OCI-LY1 (cell line): Measurements from ENCODE around the gene CCDC85C.

Experiments
- H2AFZ ChIP-seq: fragments of 200-600 bp; sonication (generic), shearing (Covaris generic); 2 replicates; pipeline ENCODE4 v1.6.0; 2014; ENCODE audit warnings: antibody characterized with exemption, mild to moderate bottlenecking, low read length
- H3F3A ChIP-seq: fragments of 200-600 bp; sonication (generic), shearing (Covaris generic); 2 replicates; pipeline ENCODE4 v1.6.0; 2014; ENCODE audit warnings: mild to moderate bottlenecking, antibody characterized with exemption, low read length, moderate library complexity; ENCODE audit not compliant: insufficient read depth
- H3K27ac ChIP-seq: fragments of 200-600 bp; sonication (generic); 2 replicates; pipeline ENCODE4 v1.5.1; 2014; ENCODE audit warnings: low read length, mixed run types, mild to moderate bottlenecking, low read depth; ENCODE audit not compliant: poor library complexity, severe bottlenecking
- H3K27me3 ChIP-seq: fragments of 200-600 bp; sonication (generic); 2 replicates; pipeline ENCODE4 v1.6.0; 2014; ENCODE audit warnings: antibody characterized with exemption, mild to moderate bottlenecking, low read length, moderate library complexity; ENCODE audit not compliant: insufficient read depth
- H3K36me3 ChIP-seq: fragments of 200-600 bp; sonication (generic); 2 replicates; pipeline ENCODE4 v1.6.1; 2014; ENCODE audit warnings: mild to moderate bottlenecking, antibody characterized with exemption, low read length, moderate library complexity, mixed read lengths; ENCODE audit not compliant: insufficient read depth
- H3K4me1 ChIP-seq: fragments of 200-600 bp; sonication (generic); 2 replicates; pipeline ENCODE4 v1.5.1; 2014; ENCODE audit warnings: mild to moderate bottlenecking, low read length, moderate library complexity; ENCODE audit not compliant: insufficient read depth, severe bottlenecking
- H3K4me2 ChIP-seq: fragments of 200-600 bp; sonication (generic), shearing (Covaris generic); 2 replicates; pipeline ENCODE4 v1.6.1; 2014; ENCODE audit warnings: low read length
- H3K4me3 ChIP-seq: fragments of 200-600 bp; sonication (generic); 2 replicates; pipeline ENCODE4 v1.5.1; 2014; ENCODE audit warnings: low read length, low read depth, mild to moderate bottlenecking, mixed read lengths; ENCODE audit not compliant: poor library complexity, severe bottlenecking
- H3K79me2 ChIP-seq: fragments of 200-600 bp; shearing (Covaris generic); 2 replicates; pipeline ENCODE4 v1.6.1; 2016; ENCODE audit warnings: mixed run types, low read length, mixed read lengths; ENCODE audit not compliant: insufficient read depth
- H3K9ac ChIP-seq: fragments of 200-600 bp; sonication (generic), shearing (Covaris generic); 2 replicates; pipeline ENCODE4 v1.6.1; 2014; ENCODE audit warnings: mild to moderate bottlenecking, low read length, mixed read lengths
- H3K9me2 ChIP-seq: fragments of 200-600 bp; sonication (generic), shearing (Covaris generic); 2 replicates; pipeline ENCODE4 v1.6.1; 2014; ENCODE audit warnings: low read depth, mild to moderate bottlenecking, low read length, mixed read lengths
- H3K9me3 ChIP-seq: fragments of 200-600 bp; shearing (Covaris generic); 2 replicates; pipeline ENCODE4 v1.6.1; 2014; ENCODE audit warnings: low read length, mixed read lengths
- H4K20me1 ChIP-seq: fragments of 200-600 bp; sonication (generic), shearing (Covaris generic); 2 replicates; pipeline ENCODE4 v1.6.0; 2016; ENCODE audit warnings: mild to moderate bottlenecking, low read length; ENCODE audit not compliant: insufficient read depth
- EZH2 ChIP-seq: fragments of 200-600 bp; sonication (generic), shearing (Covaris generic); IDR thresholded peaks from 2 replicates; pipeline ENCODE4 v1.8.0; 2017; ENCODE audit warnings: borderline replicate concordance, mixed run types, mild to moderate bottlenecking, antibody characterized with exemption, low read length, moderate library complexity, mixed read lengths
- TF ChIP-seq, protein P1 (sequence below): fragments of 200-600 bp; sonication (generic), shearing (Covaris generic); IDR thresholded peaks from 2 replicates; pipeline ENCODE4 v1.5.1; 2017; ENCODE audit warnings: mild to moderate bottlenecking, antibody characterized with exemption, low read length, moderate library complexity, mixed read lengths

The CCDC85C gene

DNA sequence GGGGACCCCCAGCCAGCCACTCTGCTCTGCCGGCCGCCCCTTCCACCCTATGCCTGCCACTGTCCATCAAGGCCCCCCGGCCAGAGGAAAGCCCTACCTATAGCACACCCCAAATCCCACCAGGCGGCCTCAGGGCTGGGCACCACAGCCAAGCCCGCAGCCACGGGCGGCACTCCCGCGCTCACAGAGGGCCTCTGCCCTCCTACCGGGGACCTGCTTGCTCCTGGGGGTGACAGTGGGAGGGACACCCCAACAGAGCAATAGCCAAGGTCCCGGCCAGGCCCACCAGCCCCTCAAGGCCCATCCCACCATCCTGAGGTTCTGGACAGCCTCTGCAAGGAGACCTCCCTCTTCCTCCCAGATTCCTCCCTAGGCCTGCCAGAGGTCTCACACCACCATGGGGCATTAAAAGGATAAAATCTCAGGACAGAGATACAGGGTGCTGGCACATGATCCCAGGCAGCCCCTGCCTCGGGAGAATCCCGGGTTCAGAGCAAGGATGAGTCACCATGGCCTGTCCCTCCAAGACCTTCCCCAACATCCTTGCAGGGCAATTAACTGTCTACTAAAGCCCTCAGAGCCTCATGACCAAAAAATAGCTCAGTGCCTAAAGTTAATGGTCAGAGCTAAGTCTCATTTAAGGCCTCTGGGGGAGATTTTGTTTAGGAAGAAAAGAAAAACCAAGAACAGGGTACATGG lies 17.1 kb downstream of the CCDC85C start:
- Histone ChIP-seq H3K27me3 (peaks cover 2% of the 10 kb centered on the region; the same call in 1 of the 2 replicates), H3K4me2 (no peak overlapping the region), H4K20me1 (no peaks in the 10 kb centered on the region), H3K36me3 (no peaks in the 10 kb centered on the region), H3K79me2 (no peaks in the 10 kb centered on the region), H3K4me3 (no peak overlapping the region), H3K9me3 (no peaks in the 10 kb centered on the region), H3K9ac (no peak overlapping the region), H2AFZ (no peak overlapping the region), H3F3A (no peaks in the 10 kb centered on the region), H3K9me2 (no peaks in the 10 kb centered on the region), H3K4me1 (no peaks in the 10 kb centered on the region), H3K27ac (no peak overlapping the region)
- no peak for TF ChIP-seq EZH2
- TF ChIP-seq, protein P1, sequence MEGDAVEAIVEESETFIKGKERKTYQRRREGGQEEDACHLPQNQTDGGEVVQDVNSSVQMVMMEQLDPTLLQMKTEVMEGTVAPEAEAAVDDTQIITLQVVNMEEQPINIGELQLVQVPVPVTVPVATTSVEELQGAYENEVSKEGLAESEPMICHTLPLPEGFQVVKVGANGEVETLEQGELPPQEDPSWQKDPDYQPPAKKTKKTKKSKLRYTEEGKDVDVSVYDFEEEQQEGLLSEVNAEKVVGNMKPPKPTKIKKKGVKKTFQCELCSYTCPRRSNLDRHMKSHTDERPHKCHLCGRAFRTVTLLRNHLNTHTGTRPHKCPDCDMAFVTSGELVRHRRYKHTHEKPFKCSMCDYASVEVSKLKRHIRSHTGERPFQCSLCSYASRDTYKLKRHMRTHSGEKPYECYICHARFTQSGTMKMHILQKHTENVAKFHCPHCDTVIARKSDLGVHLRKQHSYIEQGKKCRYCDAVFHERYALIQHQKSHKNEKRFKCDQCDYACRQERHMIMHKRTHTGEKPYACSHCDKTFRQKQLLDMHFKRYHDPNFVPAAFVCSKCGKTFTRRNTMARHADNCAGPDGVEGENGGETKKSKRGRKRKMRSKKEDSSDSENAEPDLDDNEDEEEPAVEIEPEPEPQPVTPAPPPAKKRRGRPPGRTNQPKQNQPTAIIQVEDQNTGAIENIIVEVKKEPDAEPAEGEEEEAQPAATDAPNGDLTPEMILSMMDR, result no peak

DNA sequence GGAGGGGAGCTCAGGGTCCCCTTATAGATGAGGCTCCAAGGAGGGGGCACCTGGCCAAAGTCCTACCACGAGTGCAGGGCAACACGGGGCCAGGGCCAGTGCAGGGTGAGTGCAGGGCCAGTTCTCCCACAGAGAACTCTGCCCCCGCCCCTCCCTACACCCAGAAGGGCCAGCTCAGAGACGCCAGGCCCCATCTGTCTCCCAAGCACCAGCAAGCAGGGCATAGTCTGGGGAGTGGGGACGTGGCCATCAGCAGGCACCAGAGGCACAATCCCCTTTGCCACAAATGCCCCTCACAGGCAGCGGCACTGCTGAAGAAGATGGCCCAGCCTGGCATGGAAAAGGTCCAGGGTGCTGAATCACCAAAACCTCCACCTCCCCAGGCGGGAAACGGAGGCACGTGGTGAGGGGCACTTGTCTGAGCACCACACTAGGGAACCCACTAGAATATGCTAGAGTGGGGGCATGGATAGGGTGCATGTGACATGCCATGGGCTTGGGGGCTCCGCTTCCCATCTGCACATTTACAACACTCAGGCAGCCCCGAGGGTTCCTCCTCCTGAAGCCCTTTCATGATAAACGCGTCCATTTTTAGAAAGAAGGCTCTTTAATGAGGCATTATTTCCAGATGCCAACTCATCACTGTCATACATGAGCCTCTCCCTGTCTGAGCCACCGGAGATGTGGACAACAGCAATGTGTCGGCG lies 17.8 kb downstream of the CCDC85C start:
- Histone ChIP-seq H3K4me1 (no peaks in the 10 kb centered on the region), H3K27ac (no peak overlapping the region), H3K36me3 (no peaks in the 10 kb centered on the region), H3F3A (no peaks in the 10 kb centered on the region), H3K4me2 (no peak overlapping the region), H3K79me2 (no peaks in the 10 kb centered on the region), H3K9me2 (no peaks in the 10 kb centered on the region), H3K27me3 (peaks cover 2% of the 10 kb centered on the region; the same call in 1 of the 2 replicates), H3K9me3 (no peaks in the 10 kb centered on the region), H3K4me3 (no peak overlapping the region), H3K9ac (no peak overlapping the region), H2AFZ (no peak overlapping the region), H4K20me1 (no peaks in the 10 kb centered on the region)
- TF ChIP-seq, protein P1, result no peak
- TF ChIP-seq EZH2, result no peak

DNA sequence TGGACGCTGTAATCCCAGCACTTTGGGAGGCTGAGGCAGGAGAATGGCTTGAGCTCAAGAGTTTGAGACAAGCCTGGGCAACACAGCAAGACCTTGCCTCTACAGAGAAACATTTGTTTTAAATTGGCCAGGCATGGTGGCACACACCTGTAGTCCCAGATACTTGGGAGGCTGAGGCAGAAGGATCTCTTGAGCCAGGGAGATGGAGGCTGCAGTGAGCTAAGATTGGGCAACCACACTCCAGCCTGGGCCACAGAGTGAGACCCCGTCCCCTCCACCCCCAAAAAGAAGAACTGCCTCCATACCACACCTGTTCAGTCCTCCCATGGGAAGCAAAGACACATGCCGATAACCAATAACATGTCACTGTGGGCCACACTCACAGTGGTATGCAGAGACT lies 19.2 kb downstream of the CCDC85C start:
- TF ChIP-seq, protein P1, result no peak
- TF ChIP-seq EZH2, result no peak
- no peaks in the 10 kb centered on the region for H3F3A ChIP-seq
- H3K36me3 ChIP-seq, result no peaks in the 10 kb centered on the region
- H2AFZ ChIP-seq, result no peak overlapping the region
- no peak overlapping the region for H3K4me2 ChIP-seq
- H3K4me3 ChIP-seq, result no peak overlapping the region
- H3K4me1 ChIP-seq, result no peaks in the 10 kb centered on the region
- H3K9ac ChIP-seq, result no peak overlapping the region
- H3K9me2 ChIP-seq, result no peaks in the 10 kb centered on the region
- H4K20me1 ChIP-seq, result no peaks in the 10 kb centered on the region
- H3K79me2 ChIP-seq, result no peaks in the 10 kb centered on the region
- no peak overlapping the region for H3K27ac ChIP-seq
- peaks cover 2% of the 10 kb centered on the region; the same call in 1 of the 2 replicates for H3K27me3 ChIP-seq
- H3K9me3 ChIP-seq, result no peaks in the 10 kb centered on the region
